Suprapubic skin (tissue), 4 donors: Measurements from ENCODE around the gene PTRH2.

ENCODE experiments used
- CTCF ChIP-seq, 2 donors: fragments of 200-600 bp in 1 of 2; fragments of 450-650 bp in 1 of 2; sonication (generic) in 1 of 2; IDR thresholded peaks; one replicate each; pipeline ENCODE4 v1.5.1; 2016 to 2019; ENCODE audit warnings: antibody characterized with exemption in 2 of 2, mild to moderate bottlenecking in 1 of 2, moderate library complexity in 1 of 2
- POLR2A ChIP-seq, 2 donors: fragments of 450-650 bp; IDR thresholded peaks; one replicate each; pipeline ENCODE4 v1.6.1; 2017; ENCODE audit warnings: antibody characterized with exemption in 2 of 2, mild to moderate bottlenecking in 2 of 2, moderate library complexity in 2 of 2
- POLR2AphosphoS5 ChIP-seq, 3 donors: sonication (generic); formaldehyde crosslinking; IDR thresholded peaks; one replicate each; pipeline ENCODE4 v1.6.1; 2017; ENCODE audit warnings: antibody characterized with exemption in 3 of 3

GRCh38 chr17:59652119-59652518 lies 55.1 kb downstream of the PTRH2 start:
- TF ChIP-seq CTCF (IDR thresholded peaks at IDR 0.05): no peak
- no peak for TF ChIP-seq POLR2A (IDR thresholded peaks at IDR 0.05)
- TF ChIP-seq POLR2AphosphoS5 (IDR thresholded peaks at IDR 0.05): no peak
